ENCODE measurements around the gene DNAJC18. TPM values are rescaled to one million over a fixed set of nuclear protein-coding genes. Genes with fewer than 3 reads are reported as not detected.

DNAJC18 gene
- total and polyA plus RNA-seq, 8 donors, result 10.0 to 40.2 (median 28.8) TPM

DNA sequence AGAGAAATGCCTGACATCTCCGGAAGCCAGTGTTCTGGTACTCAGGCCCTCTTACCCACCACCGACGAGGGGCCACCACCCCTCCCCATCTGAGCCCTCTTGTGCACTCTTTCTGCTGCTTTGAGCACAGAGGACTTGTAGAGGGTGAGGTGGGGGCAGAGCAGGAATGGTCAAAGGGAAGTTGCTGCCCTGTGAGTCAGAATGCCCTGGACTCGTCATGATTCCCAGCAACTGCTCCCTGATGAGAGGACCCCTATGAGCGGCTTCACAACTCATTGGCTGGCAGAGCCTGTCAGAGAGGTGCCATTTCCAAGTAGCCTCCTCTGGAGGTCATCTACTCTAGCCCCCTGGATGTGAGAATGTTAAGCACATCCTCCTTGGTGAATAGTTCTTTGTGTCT is 22.4 kb upstream of the DNAJC18 start:
- Histone ChIP-seq H3K36me3 (no peaks in the 10 kb centered on the region), H3K27me3 (no peaks in the 10 kb centered on the region), H3K9me3 (no peaks in the 10 kb centered on the region), H3K4me1 (peaks cover 0 to 29% of the 10 kb centered on the region in 2 donors), H3K27ac (peak overlapping the region; percentile 42 to 79), H3K4me3 (peak overlapping the region in 1 of 2 donors; percentile 42)
- DNase-seq (peak in 1 of 4 donors; percentile 13), ATAC-seq (peak; percentile 51)
- TF ChIP-seq, protein P1, sequence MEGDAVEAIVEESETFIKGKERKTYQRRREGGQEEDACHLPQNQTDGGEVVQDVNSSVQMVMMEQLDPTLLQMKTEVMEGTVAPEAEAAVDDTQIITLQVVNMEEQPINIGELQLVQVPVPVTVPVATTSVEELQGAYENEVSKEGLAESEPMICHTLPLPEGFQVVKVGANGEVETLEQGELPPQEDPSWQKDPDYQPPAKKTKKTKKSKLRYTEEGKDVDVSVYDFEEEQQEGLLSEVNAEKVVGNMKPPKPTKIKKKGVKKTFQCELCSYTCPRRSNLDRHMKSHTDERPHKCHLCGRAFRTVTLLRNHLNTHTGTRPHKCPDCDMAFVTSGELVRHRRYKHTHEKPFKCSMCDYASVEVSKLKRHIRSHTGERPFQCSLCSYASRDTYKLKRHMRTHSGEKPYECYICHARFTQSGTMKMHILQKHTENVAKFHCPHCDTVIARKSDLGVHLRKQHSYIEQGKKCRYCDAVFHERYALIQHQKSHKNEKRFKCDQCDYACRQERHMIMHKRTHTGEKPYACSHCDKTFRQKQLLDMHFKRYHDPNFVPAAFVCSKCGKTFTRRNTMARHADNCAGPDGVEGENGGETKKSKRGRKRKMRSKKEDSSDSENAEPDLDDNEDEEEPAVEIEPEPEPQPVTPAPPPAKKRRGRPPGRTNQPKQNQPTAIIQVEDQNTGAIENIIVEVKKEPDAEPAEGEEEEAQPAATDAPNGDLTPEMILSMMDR (IDR thresholded peaks at IDR 0.05), result no peak
- intact Hi-C loops (cut with DNase I), result no loop called here

DNA sequence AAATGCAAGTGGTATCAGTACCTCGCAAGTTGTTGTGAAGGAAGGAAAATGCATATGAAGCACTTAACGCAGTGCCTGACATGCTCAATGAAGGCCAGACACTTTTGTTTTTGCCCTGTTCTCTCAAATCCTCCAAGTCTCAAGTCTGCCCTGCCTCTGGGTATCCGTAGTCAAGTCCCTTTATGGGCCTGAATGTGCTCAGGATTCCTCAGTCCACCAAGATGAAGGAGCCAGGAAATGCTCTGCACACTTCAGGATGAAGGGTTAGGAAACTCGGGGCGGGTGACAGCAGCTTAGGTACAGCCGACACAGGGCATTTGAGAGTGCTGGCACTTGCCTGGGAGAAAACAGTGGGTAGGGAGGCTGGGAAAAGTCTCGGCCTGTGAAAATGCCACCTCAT is 21.9 kb upstream of the DNAJC18 start:
- H3K27ac ChIP-seq, result peak overlapping the region; percentile 42 to 79
- TF ChIP-seq, protein P1 (IDR thresholded peaks at IDR 0.05), result no peak
- H3K9me3 ChIP-seq, result no peaks in the 10 kb centered on the region
- DNase-seq, result peak in 1 of 4 donors; percentile 3
- peaks cover 0 to 29% of the 10 kb centered on the region in 2 donors for H3K4me1 ChIP-seq
- no peaks in the 10 kb centered on the region for H3K36me3 ChIP-seq
- H3K27me3 ChIP-seq, result no peaks in the 10 kb centered on the region
- no peak for ATAC-seq
- intact Hi-C loops (cut with DNase I), result no loop called here
- H3K4me3 ChIP-seq, result peak overlapping the region in 1 of 2 donors; percentile 42

DNA sequence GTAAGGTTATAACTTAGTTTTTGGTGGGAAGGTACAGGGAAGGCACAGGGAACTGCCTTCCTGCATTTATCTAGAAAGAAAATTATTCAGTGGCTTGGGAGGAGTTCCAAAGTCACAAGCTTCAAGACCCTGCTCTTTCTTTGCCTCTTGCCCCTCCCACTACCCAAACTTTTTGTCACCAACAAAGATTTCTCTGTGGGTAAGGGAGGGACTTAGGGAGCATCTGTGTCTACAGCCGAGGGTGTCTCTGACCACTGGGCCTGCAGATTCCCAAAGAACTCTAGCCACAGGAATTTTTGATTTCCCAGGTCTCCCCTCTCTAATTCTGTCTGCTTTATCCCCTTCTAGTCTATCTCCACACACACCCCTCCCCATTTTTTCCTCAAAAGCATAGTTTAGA is 21.1 kb upstream of the DNAJC18 start:
- H3K4me3 ChIP-seq, result peak overlapping the region in 1 of 2 donors; percentile 42
- no peaks in the 10 kb centered on the region for H3K9me3 ChIP-seq
- DNase-seq (no peak), ATAC-seq (no peak)
- H3K27ac ChIP-seq, result peak overlapping the region; percentile 53 to 79
- TF ChIP-seq, protein P1 (IDR thresholded peaks at IDR 0.05), result no peak
- H3K36me3 ChIP-seq, result no peaks in the 10 kb centered on the region
- H3K4me1 ChIP-seq, result peaks cover 0 to 29% of the 10 kb centered on the region in 2 donors
- intact Hi-C loops (cut with DNase I), result no loop called here
- no peaks in the 10 kb centered on the region for H3K27me3 ChIP-seq

DNA sequence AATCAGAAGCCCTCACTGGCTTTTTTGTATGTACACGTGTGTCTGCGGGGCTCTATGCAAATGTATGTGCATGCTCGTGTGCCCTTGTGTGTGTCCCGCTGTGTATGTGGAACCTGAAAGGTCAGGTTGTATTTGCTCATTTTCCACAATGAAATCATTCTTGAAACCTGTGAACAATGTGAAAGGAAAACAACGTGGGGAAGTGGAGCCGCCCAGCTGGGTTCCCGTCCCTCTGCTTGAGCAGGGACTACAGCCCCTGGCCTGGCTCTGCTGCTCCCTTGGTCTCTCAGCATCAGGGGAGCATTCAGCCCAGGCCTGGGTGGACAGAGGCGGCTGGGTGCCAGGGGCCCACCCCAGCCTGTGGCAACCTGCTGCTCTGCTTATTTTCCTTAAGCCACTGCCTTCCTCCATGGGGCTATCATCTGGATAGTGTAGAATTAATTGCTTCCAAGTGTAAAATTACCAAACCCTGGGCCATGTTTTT is 20.2 kb upstream of the DNAJC18 start:
- no peaks in the 10 kb centered on the region for H3K9me3 ChIP-seq
- ATAC-seq (peak; percentile 54), DNase-seq (peak in 2 of 4 donors; percentile 51 to 63)
- peak overlapping the region; percentile 53 to 79 for H3K27ac ChIP-seq
- H3K4me3 ChIP-seq, result peak overlapping the region in 1 of 2 donors; percentile 19
- peaks cover 0 to 29% of the 10 kb centered on the region in 2 donors for H3K4me1 ChIP-seq
- H3K36me3 ChIP-seq, result no peaks in the 10 kb centered on the region
- intact Hi-C loops (cut with DNase I), result no loop called here
- TF ChIP-seq, protein P1 (IDR thresholded peaks at IDR 0.05), result no peak
- no peaks in the 10 kb centered on the region for H3K27me3 ChIP-seq

DNA sequence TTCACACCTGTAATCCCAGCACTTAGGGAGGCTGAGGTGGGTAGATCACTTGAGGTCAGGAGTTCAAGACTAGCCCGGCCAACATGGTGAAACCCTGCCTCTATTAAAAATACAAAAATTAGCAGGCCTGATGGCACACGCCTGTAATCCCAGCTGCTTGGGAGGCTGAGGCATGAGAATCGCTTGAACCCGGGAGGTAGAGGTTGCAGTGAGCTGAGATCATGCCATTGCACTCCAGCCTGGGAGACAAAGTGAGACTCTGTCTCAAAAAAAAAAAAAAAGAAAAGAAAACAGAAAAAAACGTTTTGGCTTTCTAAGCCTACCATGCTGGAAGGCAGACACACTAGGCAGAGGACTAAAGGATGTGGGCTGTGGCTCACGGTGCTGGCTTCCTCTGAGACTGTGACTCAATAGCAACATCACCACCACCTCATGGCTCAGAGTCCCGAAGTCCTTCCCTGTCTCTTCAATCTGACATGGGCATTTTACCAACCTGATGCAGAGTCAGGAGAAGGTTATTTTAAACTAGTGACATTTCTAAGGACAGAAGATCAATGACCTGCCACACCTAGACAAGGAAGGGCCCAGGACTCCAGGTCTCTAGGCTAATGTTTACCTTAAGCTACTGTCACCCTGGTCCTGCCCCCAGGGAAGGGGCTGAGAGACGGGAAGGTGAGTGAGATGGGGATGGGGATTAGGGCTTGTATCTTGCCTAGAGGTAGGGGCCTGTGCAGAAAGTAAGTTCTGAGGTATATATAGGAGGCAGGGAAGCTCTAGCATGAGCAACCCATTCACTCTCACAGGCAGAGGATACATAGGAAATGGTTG is 19.5 kb upstream of the DNAJC18 start:
- Histone ChIP-seq H3K4me3 (peak overlapping the region in 1 of 2 donors; percentile 19), H3K9me3 (no peaks in the 10 kb centered on the region), H3K4me1 (peaks cover 0 to 29% of the 10 kb centered on the region in 2 donors), H3K36me3 (no peaks in the 10 kb centered on the region), H3K27me3 (no peaks in the 10 kb centered on the region), H3K27ac (peak overlapping the region; percentile 53 to 79)
- DNase-seq (peak in 2 of 4 donors; percentile 39 to 42), ATAC-seq (peak; percentile 63)
- TF ChIP-seq, protein P1 (IDR thresholded peaks at IDR 0.05), result no peak
- intact Hi-C loops (cut with DNase I), result no loop called here
